GM12891 (cell line): ENCODE results near the gene SLC22A12.

Source experiments
- DNase-seq: peaks from one replicate; pipeline ENCODE4 v3.0.0; 2011; ENCODE audit warnings: low spot score; ENCODE audit not compliant: insufficient read length
- FAIRE-seq: peaks from 2 replicates; lab custom pipeline; 2011; peaks lifted over from hg19 to GRCh38; lab: Jason Lieb, UNC
- PAX5 ChIP-seq: IDR thresholded peaks from 2 replicates; pipeline ENCODE4 v1.6.1; 2011; ENCODE audit warnings: low read length, moderate library complexity, mild to moderate bottlenecking; ENCODE audit not compliant: insufficient read depth, severe bottlenecking
- POLR2A ChIP-seq: IDR thresholded peaks from 2 replicates; pipeline ENCODE4 v1.6.1; 2011; ENCODE audit warnings: low read depth, low read length, control low read depth
- POLR2AphosphoS5 ChIP-seq: IDR thresholded peaks from 2 replicates; pipeline ENCODE4 v1.6.1; 2011; ENCODE audit warnings: low read depth, low read length, control low read depth
- POU2F2 ChIP-seq: IDR thresholded peaks from 2 replicates; pipeline ENCODE4 v1.6.1; 2011; ENCODE audit warnings: low read depth, mild to moderate bottlenecking, control low read depth, low read length, moderate library complexity
- SPI1 ChIP-seq: IDR thresholded peaks from 2 replicates; pipeline ENCODE4 v1.6.1; 2011; ENCODE audit warnings: low read depth, low read length, control low read depth
- TAF1 ChIP-seq: IDR thresholded peaks from 2 replicates; pipeline ENCODE4 v1.6.1; 2011; ENCODE audit warnings: low read depth, low read length, control low read depth

Gene SLC22A12

DNA sequence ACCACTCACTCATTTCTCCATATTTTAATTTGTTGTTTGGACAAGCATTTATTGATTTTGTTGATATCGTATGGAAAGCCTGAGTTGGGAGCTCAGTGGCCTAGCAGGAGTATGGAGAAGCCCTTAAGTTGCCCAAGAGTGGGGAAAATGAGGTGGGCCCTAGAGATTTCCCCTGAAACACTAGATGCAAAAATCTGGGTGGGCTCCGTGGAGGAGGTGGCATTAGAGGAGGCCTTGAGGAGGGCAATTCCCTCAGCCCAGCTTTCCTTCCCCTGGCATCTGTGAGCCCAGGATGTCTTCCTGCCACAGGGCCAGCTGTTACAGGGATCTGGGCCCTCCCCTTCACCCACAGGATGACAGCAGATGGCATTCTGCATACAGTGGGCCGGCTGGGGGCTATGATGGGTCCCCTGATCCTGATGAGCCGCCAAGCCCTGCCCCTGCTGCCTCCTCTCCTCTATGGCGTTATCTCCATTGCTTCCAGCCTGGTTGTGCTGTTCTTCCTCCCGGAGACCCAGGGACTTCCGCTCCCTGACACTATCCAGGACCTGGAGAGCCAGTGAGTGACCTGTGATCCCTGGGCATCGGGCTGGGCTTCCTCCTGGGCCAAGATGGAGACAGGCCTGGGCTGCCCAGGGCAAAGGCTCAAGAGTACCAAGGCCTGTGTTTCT, 21.6 kb upstream of the SLC22A12 start:
- DNase-seq (no peak), FAIRE-seq (no peak)
- no peak for TF ChIP-seq TAF1
- no peak for TF ChIP-seq PAX5
- TF ChIP-seq SPI1, result no peak
- no peak for TF ChIP-seq POLR2A
- no peak for TF ChIP-seq POU2F2
- no peak for TF ChIP-seq POLR2AphosphoS5

DNA sequence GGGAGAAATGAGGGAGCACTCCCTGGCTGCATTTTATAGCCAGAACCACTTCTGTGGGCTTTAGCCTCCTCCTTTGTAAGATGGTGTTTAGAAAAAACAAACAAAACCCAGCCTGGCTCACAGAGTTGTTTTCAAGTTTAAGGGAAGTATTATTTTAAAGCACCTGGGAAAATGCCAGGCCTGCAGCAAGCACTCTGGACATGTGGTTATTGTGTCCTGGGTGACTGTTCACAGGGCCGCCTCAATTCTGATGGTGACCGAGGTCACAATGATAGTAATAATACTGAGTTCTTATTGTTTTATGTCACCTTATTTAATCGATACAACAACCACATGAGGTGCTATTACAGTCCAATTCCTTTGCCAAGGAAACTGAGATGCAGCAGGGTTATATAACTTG, 20.7 kb upstream of the SLC22A12 start:
- TF ChIP-seq PAX5, result no peak
- no peak for FAIRE-seq
- DNase-seq, result no peak

DNA sequence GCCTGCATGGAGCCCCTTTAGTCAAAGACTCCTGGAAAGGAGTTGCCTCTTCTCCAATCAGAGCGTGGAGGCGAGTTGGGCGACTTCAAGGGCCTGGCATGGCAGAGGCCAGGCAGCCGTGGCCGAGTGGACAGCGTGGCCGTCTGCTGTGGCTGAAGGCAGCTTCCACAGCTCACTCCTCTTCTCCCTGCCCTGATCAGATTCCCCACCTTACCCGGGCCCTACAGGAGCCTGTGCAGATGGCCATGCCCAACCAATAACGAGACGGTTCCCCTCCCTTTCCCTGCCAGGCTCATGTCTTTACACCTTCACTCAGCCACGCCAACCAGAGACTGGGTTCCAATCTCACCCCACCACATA, 20.0 kb upstream of the SLC22A12 start:
- DNase-seq (no peak), FAIRE-seq (no peak)
- no peak for TF ChIP-seq SPI1
- TF ChIP-seq TAF1, result no peak
- no peak for TF ChIP-seq POLR2A
- no peak for TF ChIP-seq POLR2AphosphoS5
- no peak for TF ChIP-seq POU2F2
- no peak for TF ChIP-seq PAX5

DNA sequence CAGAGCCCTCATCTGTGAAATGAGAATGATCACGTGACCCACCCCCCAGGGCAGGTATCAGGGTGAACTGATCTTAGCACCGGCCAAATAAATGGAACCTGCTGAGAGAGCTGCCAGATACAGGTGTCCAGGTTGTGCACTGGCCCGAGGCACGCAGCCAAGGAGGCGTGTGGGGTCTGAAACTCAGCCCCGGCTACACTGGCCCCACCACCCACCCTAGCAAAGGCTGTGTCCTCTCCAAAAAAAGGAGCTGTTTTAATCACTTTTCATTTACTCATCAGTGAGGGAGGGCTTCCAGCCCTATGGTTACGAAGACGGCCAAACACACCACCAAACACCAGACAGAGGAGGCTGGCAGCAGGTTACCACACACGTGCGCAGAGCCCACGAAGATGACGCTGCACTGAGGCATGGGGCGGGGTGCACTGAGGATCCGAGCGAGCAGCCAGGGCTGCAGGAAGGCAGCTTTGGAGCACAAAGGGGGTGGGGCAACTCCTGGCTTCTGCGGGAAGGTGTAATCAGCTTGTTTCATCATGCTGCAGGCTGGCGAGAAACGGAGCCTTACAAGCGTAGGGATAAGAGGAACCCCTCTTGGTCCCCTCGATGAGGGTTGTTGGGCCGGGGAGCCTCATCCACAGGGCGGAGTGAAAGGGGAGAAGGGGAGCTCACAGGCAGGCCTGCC, 19.5 kb upstream of the SLC22A12 start:
- no peak for TF ChIP-seq POLR2AphosphoS5
- no peak for TF ChIP-seq PAX5
- no peak for TF ChIP-seq TAF1
- no peak for TF ChIP-seq POU2F2
- no peak for TF ChIP-seq POLR2A
- DNase-seq (no peak), FAIRE-seq (no peak)

DNA sequence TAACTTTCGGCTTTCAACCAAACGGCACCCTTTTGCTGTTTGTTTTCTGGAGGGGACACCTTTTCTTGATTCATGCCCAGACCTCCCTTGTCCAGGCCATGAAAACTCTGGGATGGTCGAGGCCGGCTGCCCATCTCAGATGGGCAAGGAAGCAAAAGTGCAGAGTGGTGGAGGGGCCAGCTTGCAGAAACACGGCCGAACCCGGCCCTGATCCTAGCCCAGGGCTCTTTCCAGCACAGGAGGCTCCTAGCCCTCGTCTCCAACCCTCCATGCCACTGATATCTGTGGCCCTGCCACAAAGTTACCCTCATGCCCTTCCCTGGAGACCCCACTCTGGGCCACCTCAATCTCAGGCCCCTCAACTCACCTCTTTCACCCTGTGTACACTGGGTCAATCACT, 18.9 kb upstream of the SLC22A12 start:
- TF ChIP-seq POU2F2, result no peak
- DNase-seq (no peak), FAIRE-seq (no peak)

DNA sequence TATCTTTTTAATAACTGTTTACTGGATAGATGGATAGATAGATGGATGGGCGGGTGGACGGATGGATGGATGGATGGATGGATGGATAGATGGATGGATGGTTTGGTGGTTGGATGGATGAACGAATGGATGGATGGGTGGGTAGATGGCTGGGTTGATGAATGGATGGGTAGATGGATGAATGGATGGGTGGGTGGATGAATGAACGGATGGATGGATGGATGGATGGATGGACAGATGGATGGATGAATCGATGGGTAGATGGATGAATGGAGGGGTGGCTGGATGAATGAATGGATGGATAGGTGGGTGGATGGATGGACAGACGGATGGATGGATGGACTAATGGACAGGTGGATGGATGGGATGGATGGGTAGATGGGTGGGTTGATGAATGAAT, 13.8 kb upstream of the SLC22A12 start:
- FAIRE-seq (no peak), DNase-seq (no peak)
- no peak for TF ChIP-seq PAX5
- TF ChIP-seq POU2F2, result no peak
- TF ChIP-seq TAF1, result no peak
- no peak for TF ChIP-seq POLR2AphosphoS5
- TF ChIP-seq SPI1, result no peak
- no peak for TF ChIP-seq POLR2A

DNA sequence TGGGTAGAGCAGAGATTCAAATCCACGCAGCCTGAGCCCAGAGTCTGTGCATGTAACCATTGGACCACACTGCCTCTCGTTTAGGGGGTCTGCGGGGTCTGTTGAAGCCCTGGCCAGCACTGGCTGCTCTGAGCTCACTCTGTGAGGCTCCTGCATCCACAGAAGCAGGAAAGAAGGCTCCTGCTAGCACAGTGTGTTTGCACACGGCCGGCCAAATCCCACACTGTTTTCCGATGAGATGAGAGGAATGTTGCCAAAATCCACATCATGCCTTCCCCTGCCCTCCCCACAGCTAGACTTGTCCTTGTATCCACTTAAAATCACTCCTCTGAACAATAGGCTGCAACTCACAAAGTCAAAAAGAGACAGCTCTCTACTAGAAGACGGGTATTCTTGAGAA, 10.6 kb upstream of the SLC22A12 start:
- TF ChIP-seq SPI1 (no peak), POU2F2 (no peak), TAF1 (no peak), POLR2AphosphoS5 (no peak), POLR2A (no peak), PAX5 (no peak)
- FAIRE-seq (no peak), DNase-seq (no peak)

DNA sequence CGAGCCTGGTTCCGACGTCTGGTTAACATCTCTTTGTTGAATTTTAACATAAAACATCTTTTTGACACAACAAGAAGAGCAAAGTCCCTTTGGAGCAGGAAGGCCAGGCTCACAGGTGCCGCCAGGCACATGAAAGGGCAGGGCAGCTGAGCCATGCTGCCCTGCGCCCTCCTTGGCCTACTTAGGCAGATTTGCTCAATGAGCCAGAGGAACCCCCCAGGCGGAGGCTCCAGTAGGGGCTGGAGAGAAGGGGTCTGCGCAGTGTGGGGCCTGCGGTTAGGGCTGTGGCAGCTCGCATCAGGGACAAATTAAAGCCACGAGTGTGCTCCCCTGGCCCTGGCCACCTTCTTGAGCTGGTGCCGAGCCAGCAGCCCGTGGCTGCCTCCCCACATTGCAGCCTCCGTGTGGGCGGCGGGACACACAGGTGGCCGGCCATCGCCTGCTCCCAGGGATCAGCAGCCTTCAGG, 9.9 kb upstream of the SLC22A12 start:
- DNase-seq, result no peak
- FAIRE-seq, result no peak
- TF ChIP-seq TAF1 (no peak), POLR2AphosphoS5 (no peak), PAX5 (no peak), POLR2A (no peak), POU2F2 (no peak), SPI1 (no peak)

DNA sequence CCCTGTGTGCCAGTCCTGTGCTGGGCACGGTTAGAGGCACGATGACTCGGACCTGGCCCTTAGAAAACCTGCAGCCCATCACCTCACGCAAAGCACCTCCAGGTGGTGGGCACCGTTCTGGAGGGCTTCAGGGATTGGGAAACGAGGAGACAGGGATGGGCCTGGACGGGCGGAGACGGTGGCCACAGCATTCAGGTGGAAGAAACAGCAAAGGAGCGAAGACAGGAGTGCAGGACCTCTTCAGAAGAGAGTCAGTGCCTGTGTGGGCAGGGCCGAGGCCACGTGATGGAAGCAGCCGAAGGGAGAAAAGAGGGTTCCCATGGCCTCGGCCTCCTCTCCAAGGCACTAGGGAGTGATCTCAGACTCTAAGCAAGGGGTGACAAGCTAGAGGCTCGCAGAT, 8.1 kb upstream of the SLC22A12 start:
- DNase-seq (no peak), FAIRE-seq (no peak)
- TF ChIP-seq PAX5 (no peak), POLR2AphosphoS5 (no peak), POU2F2 (no peak), SPI1 (no peak), POLR2A (no peak), TAF1 (no peak)
